Measurements from ENCODE around the gene NOS3. TPM values are rescaled to one million over a fixed set of nuclear protein-coding genes. Genes with fewer than 3 reads are reported as not detected.

Gene NOS3
- 67.6 and 106 TPM in 2 replicates for total RNA-seq

DNA sequence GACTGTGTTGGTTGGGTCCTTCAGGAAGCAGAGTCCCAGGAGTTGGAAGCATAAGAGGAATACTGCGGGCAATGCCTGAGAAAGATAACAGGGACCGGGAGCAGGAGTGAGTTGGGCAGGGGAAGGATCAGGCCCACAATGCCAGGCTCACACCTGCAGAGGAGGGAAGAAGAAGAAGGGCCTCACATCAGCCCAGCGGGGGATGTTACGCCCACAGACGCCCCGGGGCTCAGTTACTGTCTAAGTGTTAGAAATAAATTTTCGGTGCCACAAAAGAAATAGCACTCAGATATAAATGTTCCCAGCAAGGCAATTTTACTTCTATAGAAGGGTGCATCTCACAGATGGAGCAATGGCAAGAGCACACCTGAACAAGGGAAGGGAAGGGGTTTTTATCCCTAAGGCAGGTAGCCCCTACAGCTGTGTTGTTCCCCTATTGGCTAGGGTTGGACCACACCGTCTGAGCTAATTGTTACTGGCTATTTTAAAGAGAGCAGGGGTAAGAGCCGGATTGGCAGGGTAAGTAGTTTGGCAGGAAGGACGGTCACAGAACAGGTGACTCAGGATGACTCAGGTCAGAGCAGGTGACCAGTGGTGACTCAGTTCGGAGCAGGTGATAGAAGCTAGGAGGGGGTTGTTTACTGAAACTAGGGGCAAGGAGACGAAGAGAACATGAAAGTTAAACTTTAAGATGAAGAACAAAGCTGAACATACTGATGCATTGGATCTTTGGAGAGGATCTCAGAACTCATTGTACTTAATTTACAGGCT is at the start of gene NOS3:
NOS3 (plus strand) TSS at position 602 of the 771 bp plus-strand sequence. CDS start 2,787 bp downstream, outside the sequence.

GRCh38 chr7:150978126-150978789 is 12.6 kb upstream of the NOS3 start, which contains the start of gene KCNH2:
KCNH2 (minus strand) TSS chr7:150978321; CDS start chr7:150977913, 408 bp downstream.

GRCh38 chr7:151024435-151025056 is 33.7 kb downstream of the NOS3 start, which contains the start of gene ATG9B:
ATG9B (minus strand) TSS chr7:151024494; CDS start chr7:151024423, 71 bp downstream.

GRCh38 chr7:151028131-151028947 is 37.5 kb downstream of the NOS3 start, which contains the start of gene ABCB8:
ABCB8 (plus strand) TSS chr7:151028450; CDS start chr7:151028516, 66 bp downstream.

DNA sequence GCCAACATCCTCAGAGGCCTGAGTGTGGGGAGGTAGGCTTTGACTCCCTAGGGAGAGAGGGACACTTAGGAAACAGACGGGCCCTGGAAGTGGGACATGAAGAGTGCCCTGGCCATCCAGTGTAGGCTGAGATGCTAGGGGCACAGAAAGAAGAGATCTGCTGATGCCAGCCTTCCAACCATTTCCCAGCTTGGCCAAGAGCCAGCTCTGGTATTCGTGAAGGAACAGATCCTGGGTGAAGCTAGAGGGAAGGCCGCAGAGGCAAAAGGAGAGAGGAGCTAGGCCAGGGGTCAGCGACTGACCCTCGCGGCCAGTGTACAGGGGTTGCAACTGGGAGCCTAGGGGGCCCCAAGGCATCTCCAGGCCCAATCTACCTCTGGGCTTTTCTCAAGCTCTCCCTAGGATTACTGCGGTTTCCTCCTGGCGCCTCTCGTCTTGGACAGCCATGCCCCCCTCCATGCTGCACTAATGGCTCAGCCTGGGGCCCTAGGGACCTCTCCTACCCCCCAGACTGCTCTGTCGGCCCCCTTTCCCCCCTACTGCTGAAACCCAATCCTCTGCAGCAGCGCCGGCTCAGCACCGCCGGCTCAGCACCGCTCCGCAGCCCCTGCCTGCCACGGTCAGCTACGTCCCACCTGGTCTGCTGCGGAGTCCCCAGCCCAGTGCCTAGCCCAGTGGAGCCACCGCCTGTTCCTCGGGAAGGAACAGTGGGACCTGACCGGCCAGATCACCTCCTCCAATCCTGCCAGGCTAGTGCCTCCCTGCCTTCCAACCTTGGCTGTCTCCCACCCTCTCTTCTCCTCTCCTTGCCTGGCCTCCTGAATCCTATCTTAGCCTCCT is 57.4 kb downstream of the NOS3 start, which contains the start of gene ASIC3:
ASIC3 (plus strand) TSS at position 556 of the 840 bp plus-strand sequence. CDS start 355 bp downstream, outside the sequence.

GRCh38 chr7:151057506-151057988 is 66.7 kb downstream of the NOS3 start, which contains the start of gene CDK5:
CDK5 (minus strand) TSS chr7:151057897; CDS start chr7:151057848, 49 bp downstream.

DNA sequence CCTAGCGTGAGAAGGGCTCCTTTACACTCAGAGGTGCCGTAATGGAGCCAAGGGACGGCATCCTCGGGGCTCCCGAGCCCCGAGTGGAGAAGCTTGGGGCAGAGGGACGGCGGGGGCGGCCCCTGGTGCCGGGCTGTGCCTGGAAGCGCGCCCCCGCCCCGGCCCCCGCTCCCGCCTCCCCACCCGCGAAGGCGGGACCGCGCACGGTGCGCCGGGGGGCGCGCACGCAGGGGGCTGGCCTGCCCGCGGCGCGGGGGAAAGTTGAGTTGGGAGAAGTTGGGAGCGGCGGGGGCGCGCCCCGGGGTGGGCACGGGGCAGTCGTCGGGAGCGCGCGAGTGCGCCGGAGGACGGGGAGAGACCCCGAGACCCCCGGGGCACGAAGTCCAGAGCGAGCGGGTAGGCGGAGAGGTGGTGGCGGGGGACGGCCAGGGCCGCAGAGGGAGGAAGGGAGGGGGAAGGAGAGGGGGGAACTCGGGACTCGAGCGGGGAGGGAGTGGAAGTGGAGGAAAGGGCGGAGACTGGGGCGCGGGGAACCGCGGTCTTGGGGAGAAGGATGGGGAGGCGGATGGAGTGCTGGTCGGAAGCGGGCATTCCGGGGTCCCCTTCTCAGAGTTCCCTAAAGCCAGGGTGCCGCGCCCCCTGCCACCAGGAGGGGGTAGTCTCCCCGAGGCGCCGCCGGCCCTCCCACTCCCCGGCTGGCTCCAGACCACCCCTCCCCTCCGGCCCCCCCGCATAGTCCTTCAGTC is 68.7 kb downstream of the NOS3 start, which contains the start of gene SLC4A2:
SLC4A2 (plus strand) TSS at position 223 of the 746 bp plus-strand sequence. CDS start 2,399 bp downstream, outside the sequence.

Other genes starting within 250 kb of the NOS3 start
- not detected in 2 replicates for gene TMEM176B, start 190.7 kb upstream of the NOS3 start, total RNA-seq
- not detected in 2 replicates for gene TMEM176A, start 190.2 kb upstream of the NOS3 start, total RNA-seq
- gene AOC1, start 138.5 kb upstream of the NOS3 start, total RNA-seq, result not detected in 2 replicates
- gene KCNH2, start 12.7 kb upstream of the NOS3 start, total RNA-seq, result under 0.01 TPM in 1 of 2 replicates, not detected in the other
- gene ATG9B, start 33.5 kb downstream of the NOS3 start, total RNA-seq, result under 0.01 and 0.10 TPM in 2 replicates
- gene ABCB8, start 37.4 kb downstream of the NOS3 start, total RNA-seq, result 28.8 and 31.7 TPM in 2 replicates
- gene ASIC3, start 57.5 kb downstream of the NOS3 start, total RNA-seq, result 0.29 and 0.33 TPM in 2 replicates
- 15.2 and 15.4 TPM in 2 replicates for gene CDK5, start 66.9 kb downstream of the NOS3 start, total RNA-seq
- gene SLC4A2, start 68.6 kb downstream of the NOS3 start, total RNA-seq, result 63.9 and 80.7 TPM in 2 replicates
- gene FASTK, start 89.8 kb downstream of the NOS3 start, total RNA-seq, result 63.8 and 83.9 TPM in 2 replicates
- gene TMUB1, start 92.5 kb downstream of the NOS3 start, total RNA-seq, result 21.0 and 31.0 TPM in 2 replicates
- gene AGAP3, start 95.5 kb downstream of the NOS3 start, total RNA-seq, result 84.4 and 104 TPM in 2 replicates
- gene GBX1, start 176.7 kb downstream of the NOS3 start, total RNA-seq, result under 0.01 TPM in 1 of 2 replicates, not detected in the other
- gene ASB10, start 196.2 kb downstream of the NOS3 start, total RNA-seq, result not detected in 2 replicates
- not detected in 2 replicates for gene H2BK1, start 219.5 kb downstream of the NOS3 start, total RNA-seq
- 76.1 and 90.5 TPM in 2 replicates for gene ABCF2, start 236.2 kb downstream of the NOS3 start, total RNA-seq
- gene CHPF2, start 241.5 kb downstream of the NOS3 start, total RNA-seq, result 82.7 and 91.5 TPM in 2 replicates

All from vein endothelial cell (primary cell).